Left ventricle myocardium superior (tissue), 1 donor: ENCODE results near the gene CFAP61. TPM values are rescaled to one million over a fixed set of nuclear protein-coding genes. Genes with fewer than 3 reads are reported as not detected.
"Not testable (repeated sequence)": the region's sequence is repeated elsewhere in the genome, so short reads cannot be mapped to it uniquely, and the experiment has no call there.

ENCODE experiments used
- ATAC-seq: fragments of 200-7000 bp; cut with Tn5 transposase; one replicate; pipeline ENCODE4 v1.9.1; 2020; ENCODE audit warnings: mild to moderate bottlenecking, moderate library complexity
- DNase-seq: peaks from one replicate; pipeline ENCODE4 v3.0.0-alpha.2; 2020
- intact Hi-C: fragments of 100-400 bp; cut with micrococcal nuclease; formaldehyde crosslinking; loops from one replicate; pipeline ENCODE4 v1.11.0; 2022
- total RNA-seq: library from RNA; stranded (reverse); fragmentation: NEBNext Ultra II Directional; extraction: Animal tissue kit (Norgen Biotek cat#: 25700); gene quantifications from one replicate; pipeline ENCODE4 v1.2.1, GENCODE V29; 2021
- donor health status: DM: no; HTN: yes; CAD: no; lungs with severe emphysema.

The CFAP61 gene
- total RNA-seq, 1 donor from 2014 or later = 23.8 TPM

- peak; percentile 89 for ATAC-seq
- peak; percentile 85 for DNase-seq
Measured at GRCh38 chr20:20085071-20085470, 32.7 kb downstream of the CFAP61 start.

GRCh38 chr20:20085812-20086211 is 33.5 kb downstream of the CFAP61 start:
- intact Hi-C loops = loop anchor here (10.0 kb wide), 1 partner anchor 479 kb away; no protein-coding TSS in a partner anchor
- DNase-seq (no peak), ATAC-seq (peak; percentile 77)

More at GRCh38 chr20:20085071-20085470, 32.7 kb downstream of the CFAP61 start:
- intact Hi-C loops = loop anchor here (10.0 kb wide), 1 partner anchor 480 kb away; no protein-coding TSS in a partner anchor

GRCh38 chr20:20089018-20089417 is 36.7 kb downstream of the CFAP61 start:
- peak; percentile 43 for DNase-seq
- intact Hi-C loops = loop anchor here (10.0 kb wide), 1 partner anchor 476 kb away; no protein-coding TSS in a partner anchor
- ATAC-seq = peak; percentile 57

GRCh38 chr20:20089939-20090338 is 37.6 kb downstream of the CFAP61 start:
- no peak for ATAC-seq
- intact Hi-C loops = loop anchor here (10.0 kb wide), 1 partner anchor 475 kb away; no protein-coding TSS in a partner anchor

GRCh38 chr20:20092827-20093226 is 40.5 kb downstream of the CFAP61 start:
- intact Hi-C loops = no loop called here
- ATAC-seq = no peak
- no peak for DNase-seq

More at GRCh38 chr20:20089939-20090338, 37.6 kb downstream of the CFAP61 start:
- DNase-seq = no peak

GRCh38 chr20:20094410-20094809 is 42.1 kb downstream of the CFAP61 start:
- intact Hi-C loops = no loop called here
- ATAC-seq = no peak
- no peak for DNase-seq

- no peak for DNase-seq
- ATAC-seq = no peak
- intact Hi-C loops = no loop called here
Measured at GRCh38 chr20:20095114-20095872, 43.0 kb downstream of the CFAP61 start.

GRCh38 chr20:20096421-20096820 is 44.1 kb downstream of the CFAP61 start:
- intact Hi-C loops = no loop called here
- ATAC-seq = peak; percentile 63
- DNase-seq = peak; percentile 44

GRCh38 chr20:20100881-20101280 is 48.5 kb downstream of the CFAP61 start:
- intact Hi-C loops = no loop called here
- ATAC-seq = no peak
- no peak for DNase-seq

- DNase-seq = no peak
- intact Hi-C loops = no loop called here
- no peak for ATAC-seq
Measured at GRCh38 chr20:20102163-20102562, 49.8 kb downstream of the CFAP61 start.

- intact Hi-C loops = no loop called here
- DNase-seq (no peak), ATAC-seq (peak; percentile 91)
Measured at GRCh38 chr20:20102716-20103258, 50.5 kb downstream of the CFAP61 start.

GRCh38 chr20:20103486-20103885 is 51.2 kb downstream of the CFAP61 start:
- DNase-seq (no peak), ATAC-seq (no peak)
- intact Hi-C loops = no loop called here

- intact Hi-C loops, ATAC-seq: not testable (repeated sequence)
Measured at GRCh38 chr20:20123187-20123586, 70.9 kb downstream of the CFAP61 start.

GRCh38 chr20:20130399-20130798 is 78.1 kb downstream of the CFAP61 start:
- no peak for DNase-seq
- ATAC-seq = no peak
- intact Hi-C loops = no loop called here

More at GRCh38 chr20:20123187-20123586, 70.9 kb downstream of the CFAP61 start:
- not testable (repeated sequence) for DNase-seq

GRCh38 chr20:20134941-20135575 is 82.7 kb downstream of the CFAP61 start:
- DNase-seq (no peak), ATAC-seq (no peak)
- intact Hi-C loops = no loop called here

- intact Hi-C loops = no loop called here
- no peak for ATAC-seq
- DNase-seq = no peak
Measured at GRCh38 chr20:20136313-20136712, 84.0 kb downstream of the CFAP61 start.

- ATAC-seq (peak; percentile 69), DNase-seq (no peak)
- intact Hi-C loops = no loop called here
Measured at GRCh38 chr20:20137851-20138250, 85.5 kb downstream of the CFAP61 start.

- intact Hi-C loops = no loop called here
- peak; percentile 95 for ATAC-seq
- peak; percentile 57 for DNase-seq
Measured at GRCh38 chr20:20138301-20139064, 86.2 kb downstream of the CFAP61 start.

- DNase-seq (no peak), ATAC-seq (no peak)
- intact Hi-C loops = no loop called here
Measured at GRCh38 chr20:20139403-20139802, 87.1 kb downstream of the CFAP61 start.
